Uterus (tissue), 2 donors: ENCODE data around the gene SACS.

Source experiments
- CTCF ChIP-seq, 4 experiments: fragments of 200-600 bp in 2 of 4; fragments of 450-650 bp in 2 of 4; sonication (generic) in 2 of 4; IDR thresholded peaks; one replicate each; pipeline ENCODE4 v1.5.1; 2016 to 2019; ENCODE audit warnings: antibody characterized with exemption in 4 of 4, mild to moderate bottlenecking in 2 of 4, moderate library complexity in 1 of 4
- POLR2A ChIP-seq, 2 donors: fragments of 450-650 bp; IDR thresholded peaks; one replicate each; pipeline ENCODE4 v1.6.1; 2016; ENCODE audit warnings: antibody characterized with exemption in 2 of 2, mild to moderate bottlenecking in 1 of 2, moderate library complexity in 1 of 2

GRCh38 chr13:23443878-23444277, 10.4 kb upstream of the SACS start:
- TF ChIP-seq CTCF (IDR thresholded peaks at IDR 0.05) (no peak), POLR2A (IDR thresholded peaks at IDR 0.05) (no peak)
